DMS53 (cell line): ENCODE results near the gene SPEM3.
A peak's percentile ranks its signal among the peaks of the same experiment; 100 is the strongest.
"Not testable (repeated sequence)": the region's sequence is repeated elsewhere in the genome, so short reads cannot be mapped to it uniquely, and the experiment has no call there.

ENCODE experiments used
- DNase-seq: peaks from one replicate; lab custom pipeline; 2025; lab: John Stamatoyannopoulos, UW

SPEM3 gene

GRCh38 chr17:7474767-7475166 lies 46.1 kb downstream of the SPEM3 start:
- not testable (repeated sequence) for DNase-seq

- DNase-seq, result no peak
Observed at GRCh38 chr17:7475764-7476422, 47.2 kb downstream of the SPEM3 start.

- DNase-seq, result peak; percentile 30
Observed at GRCh38 chr17:7476494-7476893, 47.8 kb downstream of the SPEM3 start.

- DNase-seq, result no peak
Observed at GRCh38 chr17:7476951-7477350, 48.3 kb downstream of the SPEM3 start.

- no peak for DNase-seq
Observed at GRCh38 chr17:7477392-7478275, 49.0 kb downstream of the SPEM3 start.

GRCh38 chr17:7478276-7479212 lies 49.9 kb downstream of the SPEM3 start:
- peak; percentile 58 for DNase-seq

- peak; percentile 82 for DNase-seq
Observed at GRCh38 chr17:7479213-7480088, 50.8 kb downstream of the SPEM3 start, which contains the start of gene ZBTB4. ZBTB4 (minus strand) TSS chr17:7479631; CDS start chr17:7466801, 12,830 bp downstream.

GRCh38 chr17:7480089-7480384 lies 51.4 kb downstream of the SPEM3 start:
- DNase-seq, result peak; percentile 62

- not testable (repeated sequence) for DNase-seq
Observed at GRCh38 chr17:7481275-7481674, 52.6 kb downstream of the SPEM3 start, which contains the start of gene SLC35G6. SLC35G6 (plus strand) TSS chr17:7481446; CDS start chr17:7481517, 71 bp downstream.

GRCh38 chr17:7481842-7482741 lies 53.4 kb downstream of the SPEM3 start:
- not testable (repeated sequence) for DNase-seq
